ENCODE results near the gene NRP1.

NRP1 gene

DNA sequence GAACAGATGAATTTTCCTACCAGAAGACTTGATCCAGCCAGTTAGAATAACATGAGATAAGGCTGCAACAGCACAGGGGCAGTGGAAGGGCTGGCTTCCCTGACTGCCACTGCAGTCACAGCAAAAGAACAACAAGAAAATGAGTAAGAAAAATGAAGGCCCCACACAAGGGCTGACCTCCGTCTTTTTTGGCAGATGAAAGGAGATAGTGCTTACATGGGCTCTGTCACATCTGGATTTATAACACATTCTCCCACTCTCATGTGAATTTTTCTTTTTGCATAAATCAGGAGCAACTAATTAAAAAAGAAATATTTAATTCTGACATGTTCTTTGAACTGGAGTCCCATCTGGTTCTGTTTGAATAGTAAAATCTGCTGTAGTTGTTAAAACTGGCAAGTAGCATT lies 99.6 kb downstream of the NRP1 start:
- TF ChIP-seq ZFP3 (CRISPR knock-in tag; IDR thresholded peaks at IDR 0.05): 0 out of 2 replicates have a peak, but pooled peaks have one; percentile 18
- no peak for TF ChIP-seq TOX (CRISPR knock-in tag; IDR thresholded peaks at IDR 0.05; ENCODE audit: borderline replicate concordance)
- ATAC-seq: no peak

DNA sequence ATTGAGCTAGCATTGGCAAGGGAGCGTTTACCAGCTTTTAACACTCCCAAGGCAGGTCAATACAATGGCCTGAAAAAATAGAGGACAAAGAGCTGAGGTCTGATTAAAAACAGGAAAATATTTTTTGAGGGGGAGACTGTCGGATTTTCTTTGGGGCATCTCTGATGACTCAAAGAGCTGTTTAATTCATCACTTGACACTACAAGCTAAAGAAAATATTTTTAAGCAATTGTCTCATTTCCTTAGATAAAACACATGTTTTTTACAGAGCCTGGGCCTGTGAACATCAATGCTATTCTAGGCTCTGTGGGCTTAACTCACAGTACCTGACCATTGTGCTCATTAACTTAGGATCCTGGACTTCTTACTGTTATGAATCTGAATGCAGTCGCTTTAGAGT lies 100.8 kb downstream of the NRP1 start:
- no peak for ATAC-seq
- TF ChIP-seq ZC3H10 (CRISPR knock-in tag; IDR thresholded peaks at IDR 0.05): 0 out of 2 replicates have a peak, but pooled peaks have one; percentile 22
- TF ChIP-seq, protein P1, sequence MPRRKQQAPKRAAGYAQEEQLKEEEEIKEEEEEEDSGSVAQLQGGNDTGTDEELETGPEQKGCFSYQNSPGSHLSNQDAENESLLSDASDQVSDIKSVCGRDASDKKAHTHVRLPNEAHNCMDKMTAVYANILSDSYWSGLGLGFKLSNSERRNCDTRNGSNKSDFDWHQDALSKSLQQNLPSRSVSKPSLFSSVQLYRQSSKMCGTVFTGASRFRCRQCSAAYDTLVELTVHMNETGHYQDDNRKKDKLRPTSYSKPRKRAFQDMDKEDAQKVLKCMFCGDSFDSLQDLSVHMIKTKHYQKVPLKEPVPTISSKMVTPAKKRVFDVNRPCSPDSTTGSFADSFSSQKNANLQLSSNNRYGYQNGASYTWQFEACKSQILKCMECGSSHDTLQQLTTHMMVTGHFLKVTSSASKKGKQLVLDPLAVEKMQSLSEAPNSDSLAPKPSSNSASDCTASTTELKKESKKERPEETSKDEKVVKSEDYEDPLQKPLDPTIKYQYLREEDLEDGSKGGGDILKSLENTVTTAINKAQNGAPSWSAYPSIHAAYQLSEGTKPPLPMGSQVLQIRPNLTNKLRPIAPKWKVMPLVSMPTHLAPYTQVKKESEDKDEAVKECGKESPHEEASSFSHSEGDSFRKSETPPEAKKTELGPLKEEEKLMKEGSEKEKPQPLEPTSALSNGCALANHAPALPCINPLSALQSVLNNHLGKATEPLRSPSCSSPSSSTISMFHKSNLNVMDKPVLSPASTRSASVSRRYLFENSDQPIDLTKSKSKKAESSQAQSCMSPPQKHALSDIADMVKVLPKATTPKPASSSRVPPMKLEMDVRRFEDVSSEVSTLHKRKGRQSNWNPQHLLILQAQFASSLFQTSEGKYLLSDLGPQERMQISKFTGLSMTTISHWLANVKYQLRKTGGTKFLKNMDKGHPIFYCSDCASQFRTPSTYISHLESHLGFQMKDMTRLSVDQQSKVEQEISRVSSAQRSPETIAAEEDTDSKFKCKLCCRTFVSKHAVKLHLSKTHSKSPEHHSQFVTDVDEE (CRISPR knock-in tag; IDR thresholded peaks at IDR 0.05): no peak

DNA sequence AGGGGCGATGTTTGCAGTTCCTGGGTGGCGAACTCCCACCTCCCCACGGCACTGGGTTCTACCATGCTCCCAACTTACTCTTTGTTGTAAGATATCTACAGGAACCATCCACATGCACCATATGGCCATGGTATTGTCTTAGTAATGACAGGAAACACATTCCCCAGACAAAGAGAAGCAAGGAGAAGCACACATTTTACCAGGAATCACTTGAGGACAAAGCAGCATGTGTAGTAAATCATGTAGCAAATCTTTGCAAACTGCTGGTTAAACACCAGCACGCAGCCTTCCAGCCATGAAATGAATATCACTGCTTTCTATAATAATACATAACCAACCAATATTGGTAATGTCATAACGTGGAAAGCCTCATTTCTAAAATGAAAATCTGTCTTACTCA lies 101.2 kb downstream of the NRP1 start:
- TF ChIP-seq OSR1 (CRISPR knock-in tag; IDR thresholded peaks at IDR 0.05) (no peak), ZNF8 (CRISPR knock-in tag; IDR thresholded peaks at IDR 0.05) (no peak), ZC3H10 (CRISPR knock-in tag; IDR thresholded peaks at IDR 0.05) (no peak), ZFP3 (CRISPR knock-in tag; IDR thresholded peaks at IDR 0.05) (no peak), GLIS3 (CRISPR knock-in tag; IDR thresholded peaks at IDR 0.05) (no peak), ZNF565 (CRISPR knock-in tag; conservative IDR thresholded peaks at IDR 0.05; ENCODE audit: low read depth) (no peak)
- TF ChIP-seq, protein P1 (CRISPR knock-in tag; IDR thresholded peaks at IDR 0.05): no peak
- ATAC-seq: no peak

DNA sequence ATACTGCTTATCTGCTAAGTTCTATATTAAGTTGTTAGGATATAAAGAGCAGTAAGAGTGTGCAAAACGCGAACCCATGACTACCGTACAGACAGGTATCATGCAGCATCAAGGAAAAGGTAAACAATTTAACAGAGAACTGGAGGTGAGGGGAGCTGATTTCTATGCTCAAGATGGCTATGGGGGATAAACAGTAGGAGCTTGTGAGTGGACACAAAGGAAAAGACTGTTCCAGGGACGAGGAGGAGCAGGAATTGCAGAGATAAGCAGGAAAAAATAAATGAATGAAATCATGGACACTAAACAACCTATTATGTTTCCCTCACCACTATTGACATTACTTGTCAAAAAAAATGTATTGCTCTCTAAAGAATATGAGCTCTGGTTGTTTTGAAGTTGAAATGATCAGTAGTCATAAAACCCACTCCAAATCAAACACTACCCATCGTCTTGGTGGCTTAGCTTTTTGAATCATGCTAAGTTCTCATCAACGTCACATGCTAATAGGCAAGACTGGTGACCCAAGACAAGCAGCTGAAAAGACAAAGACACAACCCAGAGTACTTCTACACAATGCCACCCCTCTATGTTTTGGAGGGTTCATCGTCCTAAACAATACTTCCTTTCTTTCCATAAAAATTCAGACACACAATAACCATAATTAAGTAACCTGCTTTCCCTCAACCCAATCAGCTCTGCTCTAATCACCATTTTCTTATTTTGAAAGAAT lies 102.7 kb downstream of the NRP1 start:
- TF ChIP-seq ZFP30 (CRISPR knock-in tag; IDR thresholded peaks at IDR 0.05) (no peak), ISL1 (CRISPR knock-in tag; IDR thresholded peaks at IDR 0.05) (no peak), CSDC2 (CRISPR knock-in tag; IDR thresholded peaks at IDR 0.05) (no peak), PPARA (CRISPR knock-in tag; IDR thresholded peaks at IDR 0.05; ENCODE audit: borderline replicate concordance) (no peak), ZNF8 (CRISPR knock-in tag; IDR thresholded peaks at IDR 0.05) (no peak)
- TF ChIP-seq, protein P2, sequence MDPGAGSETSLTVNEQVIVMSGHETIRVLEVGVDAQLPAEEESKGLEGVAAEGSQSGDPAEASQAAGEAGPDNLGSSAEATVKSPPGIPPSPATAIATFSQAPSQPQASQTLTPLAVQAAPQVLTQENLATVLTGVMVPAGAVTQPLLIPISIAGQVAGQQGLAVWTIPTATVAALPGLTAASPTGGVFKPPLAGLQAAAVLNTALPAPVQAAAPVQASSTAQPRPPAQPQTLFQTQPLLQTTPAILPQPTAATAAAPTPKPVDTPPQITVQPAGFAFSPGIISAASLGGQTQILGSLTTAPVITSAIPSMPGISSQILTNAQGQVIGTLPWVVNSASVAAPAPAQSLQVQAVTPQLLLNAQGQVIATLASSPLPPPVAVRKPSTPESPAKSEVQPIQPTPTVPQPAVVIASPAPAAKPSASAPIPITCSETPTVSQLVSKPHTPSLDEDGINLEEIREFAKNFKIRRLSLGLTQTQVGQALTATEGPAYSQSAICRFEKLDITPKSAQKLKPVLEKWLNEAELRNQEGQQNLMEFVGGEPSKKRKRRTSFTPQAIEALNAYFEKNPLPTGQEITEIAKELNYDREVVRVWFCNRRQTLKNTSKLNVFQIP (CRISPR knock-in tag; IDR thresholded peaks at IDR 0.05; ENCODE audit: borderline replicate concordance, low read depth): no peak
- TF ChIP-seq, protein P1 (CRISPR knock-in tag; IDR thresholded peaks at IDR 0.05): no peak
- TF ChIP-seq, protein P3, sequence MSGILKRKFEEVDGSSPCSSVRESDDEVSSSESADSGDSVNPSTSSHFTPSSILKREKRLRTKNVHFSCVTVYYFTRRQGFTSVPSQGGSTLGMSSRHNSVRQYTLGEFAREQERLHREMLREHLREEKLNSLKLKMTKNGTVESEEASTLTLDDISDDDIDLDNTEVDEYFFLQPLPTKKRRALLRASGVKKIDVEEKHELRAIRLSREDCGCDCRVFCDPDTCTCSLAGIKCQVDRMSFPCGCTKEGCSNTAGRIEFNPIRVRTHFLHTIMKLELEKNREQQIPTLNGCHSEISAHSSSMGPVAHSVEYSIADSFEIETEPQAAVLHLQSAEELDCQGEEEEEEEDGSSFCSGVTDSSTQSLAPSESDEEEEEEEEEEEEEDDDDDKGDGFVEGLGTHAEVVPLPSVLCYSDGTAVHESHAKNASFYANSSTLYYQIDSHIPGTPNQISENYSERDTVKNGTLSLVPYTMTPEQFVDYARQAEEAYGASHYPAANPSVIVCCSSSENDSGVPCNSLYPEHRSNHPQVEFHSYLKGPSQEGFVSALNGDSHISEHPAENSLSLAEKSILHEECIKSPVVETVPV (CRISPR knock-in tag; IDR thresholded peaks at IDR 0.05): no peak
- no peak for ATAC-seq
